ENCODE results near the gene CD101. TPM values are rescaled to one million over a fixed set of nuclear protein-coding genes. Genes with fewer than 3 reads are reported as not detected.

CD101 gene
- polyA plus RNA-seq, 3 donors = 27.2 to 101 (median 54.7) TPM

- Histone ChIP-seq H3K9me3 (replicated peaks in 1 of 2; ENCODE audit: control insufficient read depth in 1 of 2, insufficient read depth in 1 of 2, low read length in 2 of 2) (no peaks in the 10 kb centered on the region), H3K9ac (ENCODE audit: insufficient read depth, low read length, poor library complexity, severe bottlenecking) (no peak overlapping the region), H3K79me2 (ENCODE audit: insufficient read depth, low read length) (no peaks in the 10 kb centered on the region), H3K4me3 (replicated peaks in 1 of 3; ENCODE audit: low read depth in 2 of 3, low read length in 3 of 3) (no peak overlapping the region), H4K20me1 (ENCODE audit: insufficient read depth, low read length) (no peaks in the 10 kb centered on the region), H3K36me3 (replicated peaks in 1 of 2; ENCODE audit: control insufficient read depth in 1 of 2, insufficient read depth in 2 of 2, low read length in 2 of 2) (peaks cover 66 to 94% of the 10 kb centered on the region in 2 donors), H3K4me1 (ENCODE audit: control insufficient read depth in 1 of 2, insufficient read depth in 2 of 2, low read length in 2 of 2) (no peaks in the 10 kb centered on the region), H3K27me3 (ENCODE audit: control insufficient read depth in 2 of 2, insufficient read depth in 2 of 2, low read length in 2 of 2) (no peaks in the 10 kb centered on the region), H3K4me2 (replicated peaks; ENCODE audit: extremely low read depth, low read length, poor library complexity, severe bottlenecking) (no peak overlapping the region), H3K27ac (ENCODE audit: low read depth in 1 of 2, low read length in 2 of 2) (no peak overlapping the region), H2AFZ (ENCODE audit: insufficient read depth, low read depth, low read length, poor library complexity, severe bottlenecking) (no peak overlapping the region)
- H3K4me3 Mint-ChIP-seq = no peak overlapping the region
- no peak for TF ChIP-seq CTCF (IDR thresholded peaks at IDR 0.05)
- no peak overlapping the region for H3K27ac Mint-ChIP-seq
- H3K9me3 Mint-ChIP-seq = no peaks in the 10 kb centered on the region
- WGBS (ENCODE audit: insufficient coverage) = 80% methylated on average over 5 of the region's 6 CpGs
- no peaks in the 10 kb centered on the region for H3K27me3 Mint-ChIP-seq (ENCODE audit: low read depth in 3 of 3)
- peaks cover 62 to 88% of the 10 kb centered on the region in 2 donors for H3K36me3 Mint-ChIP-seq
- no peak for DNase-seq
- H3K4me1 Mint-ChIP-seq = no peaks in the 10 kb centered on the region
- intact Hi-C loops (cut with micrococcal nuclease) = no loop called here
Observed at GRCh38 chr1:117084231-117084630, 82.7 kb downstream of the CD101 start.

Small RNA genes within 50 kb of the gene (small RNA-seq; reads per million reads assigned to genes)
- gene RNA5SP55 (ENCODE audit: insufficient read length, low read depth) = not detected

Other genes starting within 250 kb of the CD101 start
- 1 to 10 TPM in 2 of 3 donors, under 1 TPM in 1; 0.89 to 3.6 (median 2.1) TPM for gene CD2, start 247.3 kb upstream of the CD101 start, polyA plus RNA-seq
- 1 to 10 TPM; 1.5 to 2.9 (median 1.6) TPM for gene PTGFRN, start 91.8 kb upstream of the CD101 start, polyA plus RNA-seq
- 10 to 100 TPM in 1 of 3 donors, 1 to 10 TPM in 2; 5.6 to 12.9 (median 8.0) TPM for gene TTF2, start 58.6 kb downstream of the CD101 start, polyA plus RNA-seq
- 1 to 10 TPM in 1 of 3 donors, under 1 TPM in 1, not detected in 1; 0.85 to 1.4 TPM for gene TRIM45, start 120.0 kb downstream of the CD101 start, polyA plus RNA-seq
- not detected for gene VTCN1, start 209.2 kb downstream of the CD101 start, polyA plus RNA-seq

Data from CD14-positive monocyte (primary cell).